Keratinocyte (primary cell): ENCODE measurements around the gene PSMF1.

ENCODE experiments used
- EZH2 ChIP-seq: IDR thresholded peaks from one replicate; pipeline ENCODE4 v1.6.1; 2012; ENCODE audit warnings: inconsistent platforms, mild to moderate bottlenecking, low read length, moderate library complexity
- TF ChIP-seq, protein P1 (sequence below), 3 experiments: IDR thresholded peaks in 1 of 3; conservative IDR thresholded peaks in 1 of 3; optimal IDR thresholded peaks in 1 of 3; 2 replicates in 2 of 3; 3 replicates in 1 of 3; pipeline versions ENCODE3 to v1.5.1; 2011; ENCODE audit warnings: low read length in 3 of 3, mild to moderate bottlenecking in 3 of 3, moderate library complexity in 2 of 3, control low read depth in 1 of 3, inconsistent platforms in 1 of 3; ENCODE audit not compliant: insufficient read depth in 2 of 3; ENCODE audit errors: extremely low read depth in 1 of 3

DNA sequence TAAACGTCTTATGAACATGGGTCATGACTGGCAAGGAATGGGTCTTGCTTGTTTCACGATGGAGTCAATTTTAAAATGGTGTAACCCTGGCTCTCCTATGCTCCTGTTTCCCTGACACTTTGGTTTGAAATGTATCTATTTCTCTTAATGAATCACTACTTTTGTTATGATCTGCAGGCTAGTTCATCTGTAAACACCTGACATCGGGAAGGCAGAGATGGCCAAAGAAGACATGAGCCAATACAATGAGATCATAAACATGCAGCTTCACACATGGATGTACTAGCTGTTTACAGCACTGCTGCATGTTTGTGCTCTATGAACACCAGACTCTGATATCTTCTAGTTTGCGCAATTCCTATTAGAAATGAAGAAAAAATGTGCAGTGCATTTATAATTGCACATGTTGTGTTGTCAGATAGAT lies 96.4 kb downstream of the PSMF1 start:
- TF ChIP-seq, protein P1, sequence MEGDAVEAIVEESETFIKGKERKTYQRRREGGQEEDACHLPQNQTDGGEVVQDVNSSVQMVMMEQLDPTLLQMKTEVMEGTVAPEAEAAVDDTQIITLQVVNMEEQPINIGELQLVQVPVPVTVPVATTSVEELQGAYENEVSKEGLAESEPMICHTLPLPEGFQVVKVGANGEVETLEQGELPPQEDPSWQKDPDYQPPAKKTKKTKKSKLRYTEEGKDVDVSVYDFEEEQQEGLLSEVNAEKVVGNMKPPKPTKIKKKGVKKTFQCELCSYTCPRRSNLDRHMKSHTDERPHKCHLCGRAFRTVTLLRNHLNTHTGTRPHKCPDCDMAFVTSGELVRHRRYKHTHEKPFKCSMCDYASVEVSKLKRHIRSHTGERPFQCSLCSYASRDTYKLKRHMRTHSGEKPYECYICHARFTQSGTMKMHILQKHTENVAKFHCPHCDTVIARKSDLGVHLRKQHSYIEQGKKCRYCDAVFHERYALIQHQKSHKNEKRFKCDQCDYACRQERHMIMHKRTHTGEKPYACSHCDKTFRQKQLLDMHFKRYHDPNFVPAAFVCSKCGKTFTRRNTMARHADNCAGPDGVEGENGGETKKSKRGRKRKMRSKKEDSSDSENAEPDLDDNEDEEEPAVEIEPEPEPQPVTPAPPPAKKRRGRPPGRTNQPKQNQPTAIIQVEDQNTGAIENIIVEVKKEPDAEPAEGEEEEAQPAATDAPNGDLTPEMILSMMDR (optimal IDR thresholded peaks at IDR 0.05 in 1 of 3, IDR thresholded peaks at IDR 0.05 in 1 of 3, conservative IDR thresholded peaks at IDR 0.05 in 1 of 3; ENCODE audit: extremely low read depth in 1 of 3, insufficient read depth in 2 of 3, low read length in 3 of 3) = no peak
- TF ChIP-seq EZH2 = no peak
